Caco-2 (cell line): ENCODE measurements around the gene SAA1. TPM values are rescaled to one million over a fixed set of nuclear protein-coding genes. Genes with fewer than 3 reads are reported as not detected.
"Not testable (repeated sequence)": the region's sequence is repeated elsewhere in the genome, so short reads cannot be mapped to it uniquely, and the experiment has no call there.

Experiments
- BruUV-seq: library from RNA; stranded (reverse); fragments of 400-500 nt; replicated peaks from 2 replicates; lab custom pipeline; 2021; lab: Mats Ljungman, UMichigan
- CTCF ChIA-PET: fragments of 300-600 bp; sonication (Branson Sonifier 250); formaldehyde crosslinking; loops from one replicate; lab custom pipeline; 2022; ENCODE audit warnings: antibody characterized with exemption; lab: Charles Lee
- POLR2A ChIA-PET: fragments of 300-600 bp; sonication (Branson Sonifier 250); formaldehyde crosslinking; loops from one replicate; lab custom pipeline; 2022; ENCODE audit warnings: antibody characterized with exemption; lab: Charles Lee
- DNase-seq, 2 experiments: peaks; one replicate each; pipeline versions ENCODE4 v3.0.0 to v3.0.0-alpha.2; 2020 to 2022
- H3K27me3 ChIP-seq: replicated peaks from 2 replicates; pipeline ENCODE4 v1.6.0; 2011; ENCODE audit warnings: low read length; ENCODE audit not compliant: control insufficient read depth, insufficient read depth
- H3K36me3 ChIP-seq: 2 replicates; pipeline ENCODE4 v1.5.1; 2011; ENCODE audit warnings: low read length; ENCODE audit not compliant: control insufficient read depth, insufficient read depth
- H3K4me1 ChIP-seq: fragments of 250-450 bp; sonication (Bioruptor Pico); 2 replicates; pipeline ENCODE4 v1.5.1; 2020; ENCODE audit warnings: mild to moderate bottlenecking
- H3K4me3 ChIP-seq: 2 replicates; pipeline ENCODE4 v1.5.1; 2011; ENCODE audit warnings: low read depth, mild to moderate bottlenecking, control low read depth, low read length
- H3K9me3 ChIP-seq: fragments of 250-450 bp; sonication (Bioruptor Pico); 2 replicates; pipeline ENCODE4 v1.5.1; 2020; ENCODE audit warnings: mild to moderate bottlenecking, moderate library complexity
- H3K27ac Mint-ChIP-seq: one replicate; pipeline ENCODE4 v1.8.0; 2022; ENCODE audit warnings: mixed read lengths; ENCODE audit not compliant: unreplicated experiment
- H3K27me3 Mint-ChIP-seq: one replicate; pipeline ENCODE4 v1.8.0; 2022; ENCODE audit warnings: mixed read lengths; ENCODE audit not compliant: insufficient read depth, unreplicated experiment
- H3K36me3 Mint-ChIP-seq: one replicate; pipeline ENCODE4 v1.8.0; 2022; ENCODE audit warnings: mild to moderate bottlenecking, mixed read lengths; ENCODE audit not compliant: insufficient read depth, unreplicated experiment
- H3K4me1 Mint-ChIP-seq: one replicate; pipeline ENCODE4 v1.8.0; 2022; ENCODE audit warnings: low read depth, mixed read lengths; ENCODE audit not compliant: unreplicated experiment
- H3K4me3 Mint-ChIP-seq: one replicate; pipeline ENCODE4 v1.8.0; 2022; ENCODE audit warnings: mild to moderate bottlenecking, moderate library complexity, mixed read lengths; ENCODE audit not compliant: unreplicated experiment
- H3K9me3 Mint-ChIP-seq: one replicate; pipeline ENCODE4 v1.8.0; 2022; ENCODE audit warnings: mixed read lengths; ENCODE audit not compliant: unreplicated experiment
- intact Hi-C: fragments of 100-400 bp; cut with micrococcal nuclease; formaldehyde crosslinking; loops from one replicate; pipeline ENCODE4 v1.10.0; 2022; ENCODE audit not compliant: unreplicated experiment
- total RNA-seq: library from RNA; stranded (reverse); gene quantifications from 2 replicates; pipeline ENCODE4 v1.2.3, GENCODE V29; 2022
- TF ChIP-seq, protein P1 (sequence below), 2 experiments: fragments of 200-600 bp in 1 of 2; IDR thresholded peaks; 1 replicate in 1 of 2; 2 replicates in 1 of 2; pipeline versions ENCODE4 v1.5.1 to v1.8.0; 2011 to 2022; ENCODE audit warnings: antibody characterized with exemption in 1 of 2, control low read depth in 1 of 2, inconsistent platforms in 1 of 2, low read depth in 1 of 2, low read length in 1 of 2, mild to moderate bottlenecking in 1 of 2, moderate library complexity in 1 of 2; ENCODE audit not compliant: insufficient read depth in 1 of 2, severe bottlenecking in 1 of 2, unreplicated experiment in 1 of 2

The SAA1 gene
- total RNA-seq, 1 experiment from 2014 or later: not detected

DNA sequence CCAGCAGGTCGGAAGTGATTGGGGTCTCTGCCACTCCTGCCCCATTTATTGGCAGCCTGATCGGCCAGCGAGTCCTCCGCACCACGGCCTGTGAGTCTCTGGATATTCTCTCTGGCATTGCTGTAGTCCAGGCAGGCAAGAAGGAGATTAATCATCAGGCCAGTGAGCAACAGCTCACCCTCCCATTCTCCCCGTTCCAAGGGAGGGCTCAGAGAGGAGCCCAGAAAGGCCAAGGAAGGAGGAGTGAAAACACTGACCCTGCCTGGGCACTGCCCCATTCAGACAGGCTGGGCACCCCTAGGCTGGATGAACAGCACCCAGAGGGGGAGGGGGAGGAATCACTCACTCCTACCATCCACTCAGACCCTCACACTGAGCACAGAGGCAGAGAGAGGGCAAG lies 20.7 kb upstream of the SAA1 start:
- no peaks in the 10 kb centered on the region for H3K4me1 Mint-ChIP-seq
- TF ChIP-seq, protein P1, sequence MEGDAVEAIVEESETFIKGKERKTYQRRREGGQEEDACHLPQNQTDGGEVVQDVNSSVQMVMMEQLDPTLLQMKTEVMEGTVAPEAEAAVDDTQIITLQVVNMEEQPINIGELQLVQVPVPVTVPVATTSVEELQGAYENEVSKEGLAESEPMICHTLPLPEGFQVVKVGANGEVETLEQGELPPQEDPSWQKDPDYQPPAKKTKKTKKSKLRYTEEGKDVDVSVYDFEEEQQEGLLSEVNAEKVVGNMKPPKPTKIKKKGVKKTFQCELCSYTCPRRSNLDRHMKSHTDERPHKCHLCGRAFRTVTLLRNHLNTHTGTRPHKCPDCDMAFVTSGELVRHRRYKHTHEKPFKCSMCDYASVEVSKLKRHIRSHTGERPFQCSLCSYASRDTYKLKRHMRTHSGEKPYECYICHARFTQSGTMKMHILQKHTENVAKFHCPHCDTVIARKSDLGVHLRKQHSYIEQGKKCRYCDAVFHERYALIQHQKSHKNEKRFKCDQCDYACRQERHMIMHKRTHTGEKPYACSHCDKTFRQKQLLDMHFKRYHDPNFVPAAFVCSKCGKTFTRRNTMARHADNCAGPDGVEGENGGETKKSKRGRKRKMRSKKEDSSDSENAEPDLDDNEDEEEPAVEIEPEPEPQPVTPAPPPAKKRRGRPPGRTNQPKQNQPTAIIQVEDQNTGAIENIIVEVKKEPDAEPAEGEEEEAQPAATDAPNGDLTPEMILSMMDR (IDR thresholded peaks at IDR 0.05; ENCODE audit: insufficient read depth in 1 of 2, low read depth in 1 of 2, low read length in 1 of 2, severe bottlenecking in 1 of 2, unreplicated experiment in 1 of 2): no peak
- intact Hi-C loops: loop anchor here (10.0 kb wide), 2 partner anchors 149 to 279 kb away; partner anchors contain the start of genes LDHA and TSG101
- H3K27me3 ChIP-seq: no peaks in the 10 kb centered on the region
- no peaks in the 10 kb centered on the region for H3K36me3 Mint-ChIP-seq
- no peaks in the 10 kb centered on the region for H3K4me1 ChIP-seq
- no peaks in the 10 kb centered on the region for H3K36me3 ChIP-seq
- no peak overlapping the region for H3K4me3 Mint-ChIP-seq
- no peaks in the 10 kb centered on the region for H3K9me3 ChIP-seq
- H3K4me3 ChIP-seq: no peak overlapping the region
- no peak for DNase-seq
- no TSS peak for BruUV-seq
- no peaks in the 10 kb centered on the region for H3K9me3 Mint-ChIP-seq
- no peak overlapping the region for H3K27ac Mint-ChIP-seq
- POLR2A ChIA-PET: no interaction called here
- CTCF ChIA-PET: no interaction called here
- peaks cover 3% of the 10 kb centered on the region for H3K27me3 Mint-ChIP-seq

DNA sequence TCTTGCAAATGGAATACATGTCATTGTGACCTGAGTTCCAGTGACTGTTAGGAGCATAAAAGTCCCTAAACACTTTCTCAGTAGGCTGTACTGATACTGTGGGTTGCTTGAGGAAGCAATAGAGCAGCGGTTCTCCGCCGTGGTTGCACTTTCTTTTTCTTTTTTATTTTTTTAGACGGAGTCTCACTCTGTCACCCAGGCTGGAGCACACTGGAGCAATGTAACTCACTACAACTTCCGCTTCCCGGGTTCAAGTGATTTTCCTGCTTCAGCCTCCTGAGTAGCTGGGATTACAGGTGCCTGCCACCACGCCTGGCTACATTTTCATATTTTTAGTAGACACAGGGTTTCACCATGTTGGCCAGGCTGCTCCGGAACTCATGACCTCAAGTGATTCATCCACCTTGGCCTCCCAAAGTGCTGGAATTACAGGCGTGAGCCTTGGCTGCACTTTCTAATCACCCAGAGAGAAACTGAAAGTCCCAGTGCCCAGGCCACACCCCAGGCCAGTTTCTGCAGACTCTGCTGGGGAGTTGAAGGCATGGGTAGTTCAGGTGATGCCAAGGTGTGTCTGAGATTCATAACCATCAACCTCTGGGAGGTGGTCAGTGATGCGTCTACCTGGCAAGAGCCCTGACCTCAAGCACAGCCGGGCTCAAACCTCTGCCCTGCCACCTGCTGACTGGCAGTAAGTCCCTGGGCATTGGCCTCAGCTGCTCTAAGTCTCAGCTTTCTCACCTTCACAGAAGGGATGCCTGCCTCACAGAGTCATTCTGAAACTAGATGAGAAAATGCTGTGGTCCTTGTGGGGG lies 19.5 kb upstream of the SAA1 start:
- not testable (repeated sequence) for H3K4me1 Mint-ChIP-seq, H3K27ac Mint-ChIP-seq

DNA sequence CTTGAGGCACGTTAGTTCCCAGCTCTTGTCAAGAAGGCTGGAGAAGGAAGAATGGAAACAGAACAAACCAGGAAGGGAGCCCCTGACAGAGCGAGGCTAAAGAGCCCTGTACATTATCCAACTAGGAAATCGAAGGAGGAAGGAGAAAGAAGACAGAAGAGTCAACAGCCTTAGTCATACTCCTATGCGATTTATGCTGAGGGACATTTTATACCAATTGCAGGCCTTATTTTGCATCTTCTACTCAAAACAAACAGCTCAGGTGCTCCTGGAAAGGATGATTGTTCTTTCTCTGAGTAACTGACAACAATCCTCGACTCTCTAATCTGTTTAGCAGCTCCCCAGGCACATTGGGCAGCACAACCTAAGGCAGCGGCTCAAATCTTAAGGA lies 18.9 kb upstream of the SAA1 start:
- H3K4me3 Mint-ChIP-seq, POLR2A ChIA-PET, H3K4me1 ChIP-seq, H3K27me3 ChIP-seq, H3K9me3 ChIP-seq, H3K36me3 ChIP-seq, H3K4me1 Mint-ChIP-seq, CTCF ChIA-PET, BruUV-seq, H3K4me3 ChIP-seq, H3K27ac Mint-ChIP-seq, DNase-seq, H3K9me3 Mint-ChIP-seq, H3K36me3 Mint-ChIP-seq, H3K27me3 Mint-ChIP-seq: not testable (repeated sequence)
- intact Hi-C loops: loop anchor here (10.0 kb wide), 2 partner anchors 148 to 278 kb away; partner anchors contain the start of genes LDHA and TSG101

More for the DNA sequence above, 19.5 kb upstream of the SAA1 start:
- intact Hi-C loops: loop anchor here (10.0 kb wide), 2 partner anchors 148 to 278 kb away; partner anchors contain the start of genes LDHA and TSG101
- BruUV-seq, H3K27me3 ChIP-seq, CTCF ChIA-PET, H3K36me3 Mint-ChIP-seq, H3K9me3 ChIP-seq, H3K4me1 ChIP-seq, DNase-seq, H3K27me3 Mint-ChIP-seq, H3K36me3 ChIP-seq, H3K9me3 Mint-ChIP-seq, H3K4me3 Mint-ChIP-seq, POLR2A ChIA-PET, H3K4me3 ChIP-seq: not testable (repeated sequence)

DNA sequence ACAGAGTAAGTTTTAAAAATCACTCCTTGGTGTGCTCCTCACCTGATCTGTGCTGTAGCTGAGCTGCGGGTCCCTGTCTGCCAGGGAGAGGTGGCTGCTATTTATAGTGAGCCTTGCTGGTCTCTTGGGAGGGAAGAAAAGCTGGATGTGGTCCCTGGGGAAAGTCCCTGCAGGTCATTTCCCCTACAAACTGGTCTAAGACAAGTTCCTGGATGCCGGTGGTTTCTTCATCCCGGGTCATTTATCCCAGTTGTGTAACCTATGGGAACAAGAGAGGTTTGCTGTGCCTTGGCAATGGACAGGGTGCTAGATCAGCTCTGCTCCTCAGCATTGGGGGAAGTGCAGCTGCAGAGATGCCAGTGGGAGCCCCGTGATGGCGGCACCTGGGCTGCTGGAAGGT lies 17.5 kb upstream of the SAA1 start, which contains the start of gene SAA2:
TSS of gene SAA2 (minus strand) at position 108 of the 400 bp plus-strand sequence. CDS start 657 bp downstream, outside the sequence.
- no peaks in the 10 kb centered on the region for H3K4me1 Mint-ChIP-seq
- H3K36me3 Mint-ChIP-seq: no peaks in the 10 kb centered on the region
- no peaks in the 10 kb centered on the region for H3K9me3 ChIP-seq
- DNase-seq: no peak
- POLR2A ChIA-PET: no interaction called here
- H3K4me1 ChIP-seq: no peaks in the 10 kb centered on the region
- H3K36me3 ChIP-seq: no peaks in the 10 kb centered on the region
- no peak within 1 kb of the TSS for H3K4me3 ChIP-seq
- no peaks in the 10 kb centered on the region for H3K9me3 Mint-ChIP-seq
- TF ChIP-seq, protein P1 (IDR thresholded peaks at IDR 0.05; ENCODE audit: insufficient read depth in 1 of 2, low read depth in 1 of 2, low read length in 1 of 2, severe bottlenecking in 1 of 2, unreplicated experiment in 1 of 2): no peak
- CTCF ChIA-PET: no interaction called here
- no peaks in the 10 kb centered on the region for H3K27me3 ChIP-seq
- intact Hi-C loops: loop anchor here (10.0 kb wide), 2 partner anchors 146 to 276 kb away; partner anchors contain the start of genes LDHA and TSG101
- no peak within 1 kb of the TSS for H3K27ac Mint-ChIP-seq
- no peak within 1 kb of the TSS for H3K4me3 Mint-ChIP-seq
- peaks cover 3% of the 10 kb centered on the region for H3K27me3 Mint-ChIP-seq
- BruUV-seq: no TSS peak
